Stimulated activated CD8-positive, alpha-beta memory T cell treated with anti-CD3 and anti-CD28 coated beads, Interleukin-12 subunit alpha, Interleukin-12 subunit beta, amount 100 ng/mL, for 4 hours (primary cell): ENCODE data around the gene CALML6.
A peak's percentile ranks its signal among the peaks of the same experiment; 100 is the strongest.

ENCODE experiments used
- DNase-seq: peaks from one replicate; pipeline ENCODE4 v3.0.0-alpha.2; 2020; ENCODE audit warnings: low read depth

The CALML6 gene

GRCh38 chr1:1911350-1912041 is 3.6 kb upstream of the CALML6 start:
- DNase-seq: no peak

- no peak for DNase-seq
Measured at GRCh38 chr1:1914101-1914970, 724 bp upstream of the CALML6 start.

GRCh38 chr1:1915911-1916840 is 1.1 kb downstream of the CALML6 start:
- no peak for DNase-seq

- DNase-seq: no peak
Measured at GRCh38 chr1:1916851-1917251, 1.8 kb downstream of the CALML6 start.

GRCh38 chr1:1917304-1917976 is 2.4 kb downstream of the CALML6 start:
- no peak for DNase-seq

GRCh38 chr1:1917995-1918900 is 3.2 kb downstream of the CALML6 start:
- DNase-seq: no peak

- no peak for DNase-seq
Measured at GRCh38 chr1:1918901-1919303, 3.8 kb downstream of the CALML6 start, which contains the start of gene TMEM52. TMEM52 (minus strand) TSS chr1:1919279; CDS start chr1:1919265, 14 bp downstream.

- DNase-seq: peak; percentile 98
Measured at GRCh38 chr1:1919304-1920056, 4.4 kb downstream of the CALML6 start.

GRCh38 chr1:1920057-1920607 is 5.1 kb downstream of the CALML6 start:
- no peak for DNase-seq

- no peak for DNase-seq
Measured at GRCh38 chr1:1920608-1921458, 5.8 kb downstream of the CALML6 start.

GRCh38 chr1:1921459-1921862 is 6.4 kb downstream of the CALML6 start:
- no peak for DNase-seq

GRCh38 chr1:1921901-1922701 is 7.0 kb downstream of the CALML6 start:
- DNase-seq: no peak

GRCh38 chr1:1922702-1922955 is 7.6 kb downstream of the CALML6 start:
- DNase-seq: no peak

GRCh38 chr1:1922956-1923833 is 8.1 kb downstream of the CALML6 start:
- no peak for DNase-seq

GRCh38 chr1:1924386-1924785 is 9.3 kb downstream of the CALML6 start:
- no peak for DNase-seq

GRCh38 chr1:1924849-1925248 is 9.8 kb downstream of the CALML6 start:
- DNase-seq: no peak
